T-helper 1 cell treated with Interleukin-12 subunit alpha and Interleukin-12 subunit beta and Interleukin-4 antibody, amounts not matched to agents 30 μg/mL and 1 μg/mL, for 36 hours (primary cell): ENCODE measurements around the gene WDR20.
"Not testable (repeated sequence)": the region's sequence is repeated elsewhere in the genome, so short reads cannot be mapped to it uniquely, and the experiment has no call there.

Source experiments
- H3K27ac Mint-ChIP-seq: one replicate; pipeline ENCODE4 v1.8.0; 2021; ENCODE audit warnings: mild to moderate bottlenecking, mixed read lengths
- H3K27me3 Mint-ChIP-seq: one replicate; pipeline ENCODE4 v1.8.0; 2021; ENCODE audit warnings: low read depth, mixed read lengths
- H3K36me3 Mint-ChIP-seq: one replicate; pipeline ENCODE4 v1.8.0; 2021; ENCODE audit warnings: low read depth, mixed read lengths
- H3K4me1 Mint-ChIP-seq: one replicate; pipeline ENCODE4 v1.8.0; 2021; ENCODE audit warnings: low read depth, mixed read lengths
- H3K4me3 Mint-ChIP-seq: one replicate; pipeline ENCODE4 v1.8.0; 2021; ENCODE audit warnings: mild to moderate bottlenecking, moderate library complexity, mixed read lengths
- H3K9me3 Mint-ChIP-seq: one replicate; pipeline ENCODE4 v1.8.0; 2021; ENCODE audit warnings: mixed read lengths

The WDR20 gene

DNA sequence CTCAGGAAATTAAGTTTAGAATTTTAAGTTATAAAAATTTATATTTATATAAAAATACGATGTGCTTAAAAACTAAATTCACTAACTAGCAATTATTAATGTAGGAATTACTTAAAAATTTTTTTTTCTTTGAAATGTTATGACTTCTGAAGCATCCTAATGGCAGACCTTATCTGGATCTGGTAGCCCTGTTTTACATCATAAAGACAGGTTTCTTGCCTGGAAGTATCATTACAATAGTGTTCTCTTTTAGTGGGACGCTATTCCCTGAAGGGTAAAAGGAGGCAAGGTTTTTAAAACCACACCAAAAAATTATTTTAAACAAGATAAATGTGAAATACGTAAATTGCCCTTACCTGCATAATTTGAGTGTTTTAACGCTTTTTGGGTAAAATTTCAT, 2.1 kb downstream of the WDR20 start:
- Mint-ChIP-seq H3K36me3 (peaks cover 11% of the 10 kb centered on the region), H3K27ac (no peak overlapping the region), H3K4me3 (no peak overlapping the region), H3K27me3 (no peaks in the 10 kb centered on the region), H3K4me1 (peaks cover 28% of the 10 kb centered on the region), H3K9me3 (no peaks in the 10 kb centered on the region)

DNA sequence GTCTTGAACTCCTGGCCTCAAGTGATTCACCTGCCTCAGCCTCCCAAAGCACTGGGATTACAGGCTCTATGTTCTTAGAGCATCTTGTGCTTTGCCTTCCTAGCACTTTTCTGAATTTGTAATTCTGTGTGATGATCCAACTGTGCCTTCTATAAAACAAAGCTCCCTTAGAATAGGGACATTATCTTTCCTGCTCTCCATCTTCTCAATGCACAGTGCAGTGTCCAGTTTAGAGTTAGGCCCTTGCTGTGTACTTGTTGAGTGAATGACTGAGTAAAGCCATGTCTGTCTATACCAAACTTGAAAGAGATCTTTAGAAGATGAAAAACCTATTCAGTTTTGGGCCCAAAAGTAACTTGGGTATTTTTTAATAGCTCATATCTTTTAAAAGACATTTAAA, 5.2 kb downstream of the WDR20 start:
- H3K4me3 Mint-ChIP-seq = no peak overlapping the region
- peaks cover 17% of the 10 kb centered on the region for H3K36me3 Mint-ChIP-seq
- H3K27ac Mint-ChIP-seq = no peak overlapping the region
- peaks cover 30% of the 10 kb centered on the region for H3K4me1 Mint-ChIP-seq
- H3K27me3 Mint-ChIP-seq = no peaks in the 10 kb centered on the region
- H3K9me3 Mint-ChIP-seq = no peaks in the 10 kb centered on the region

DNA sequence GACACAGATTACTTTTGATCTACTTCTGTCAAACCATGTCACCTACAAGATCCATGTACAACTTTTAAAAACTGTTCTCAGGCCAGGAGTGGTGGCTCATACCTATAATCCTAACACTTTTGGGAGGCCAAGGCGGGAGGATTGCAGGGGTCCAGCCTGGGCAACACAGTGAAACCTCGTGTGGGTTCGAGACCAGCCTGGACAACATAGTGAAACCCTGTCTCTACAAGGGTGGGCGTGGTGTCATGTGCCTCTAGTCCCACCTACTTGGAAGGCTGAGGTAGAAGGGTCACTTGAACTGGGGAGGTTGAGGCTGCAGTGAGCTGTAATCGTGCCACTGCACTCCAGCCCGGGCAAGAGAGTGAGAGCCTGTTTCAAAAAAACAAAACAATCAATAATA, 5.7 kb downstream of the WDR20 start:
- Mint-ChIP-seq H3K4me1 (peaks cover 29% of the 10 kb centered on the region), H3K4me3 (no peak overlapping the region), H3K36me3 (peaks cover 17% of the 10 kb centered on the region), H3K27ac (no peak overlapping the region), H3K27me3 (no peaks in the 10 kb centered on the region), H3K9me3 (no peaks in the 10 kb centered on the region)

DNA sequence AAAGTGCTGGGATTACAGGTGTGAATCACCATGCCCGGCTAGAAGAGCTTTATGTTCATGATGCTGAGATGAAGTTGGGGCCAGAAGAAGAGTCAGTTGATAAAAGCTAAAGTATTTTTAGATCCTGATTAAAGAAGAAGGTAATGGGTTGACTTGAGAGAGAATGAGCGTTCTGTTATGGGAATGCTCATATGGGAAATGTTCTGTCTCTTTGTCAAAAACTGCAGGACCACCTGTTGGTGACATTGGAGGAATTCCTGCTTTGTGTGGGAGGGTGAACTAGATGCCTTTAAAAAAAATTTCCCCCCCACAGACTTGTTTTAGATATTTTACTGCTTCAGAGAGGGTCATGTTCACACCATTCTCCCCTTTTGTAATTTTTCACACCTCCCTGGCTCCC, 6.7 kb downstream of the WDR20 start:
- H3K4me1 Mint-ChIP-seq = peaks cover 20% of the 10 kb centered on the region
- H3K27ac Mint-ChIP-seq = no peak overlapping the region
- H3K27me3 Mint-ChIP-seq = no peaks in the 10 kb centered on the region
- H3K36me3 Mint-ChIP-seq = peaks cover 20% of the 10 kb centered on the region
- H3K9me3 Mint-ChIP-seq = no peaks in the 10 kb centered on the region
- H3K4me3 Mint-ChIP-seq = no peak overlapping the region

DNA sequence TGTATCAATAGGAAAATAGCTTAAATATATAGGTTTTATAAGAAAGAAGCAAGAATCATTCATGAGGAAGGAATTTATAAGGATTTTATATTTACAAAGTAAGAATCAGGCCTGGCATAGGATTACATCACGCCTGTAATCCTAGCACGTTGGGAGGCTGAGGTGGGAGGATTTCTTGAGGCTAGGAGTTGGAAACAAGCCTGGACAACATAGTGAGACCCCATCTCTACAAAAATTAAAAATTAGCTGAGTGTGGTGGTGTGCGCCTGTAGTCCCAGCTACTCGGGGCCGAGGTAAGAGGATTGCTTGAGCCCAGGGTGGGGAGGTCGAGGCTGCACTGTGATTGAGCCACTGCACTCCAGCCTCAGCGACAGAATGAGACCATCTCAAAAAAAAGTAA, 10.4 kb downstream of the WDR20 start:
- no peak overlapping the region for H3K4me3 Mint-ChIP-seq
- no peak overlapping the region for H3K27ac Mint-ChIP-seq
- H3K36me3 Mint-ChIP-seq = peaks cover 35% of the 10 kb centered on the region
- peaks cover 22% of the 10 kb centered on the region for H3K4me1 Mint-ChIP-seq
- no peaks in the 10 kb centered on the region for H3K9me3 Mint-ChIP-seq
- no peaks in the 10 kb centered on the region for H3K27me3 Mint-ChIP-seq

DNA sequence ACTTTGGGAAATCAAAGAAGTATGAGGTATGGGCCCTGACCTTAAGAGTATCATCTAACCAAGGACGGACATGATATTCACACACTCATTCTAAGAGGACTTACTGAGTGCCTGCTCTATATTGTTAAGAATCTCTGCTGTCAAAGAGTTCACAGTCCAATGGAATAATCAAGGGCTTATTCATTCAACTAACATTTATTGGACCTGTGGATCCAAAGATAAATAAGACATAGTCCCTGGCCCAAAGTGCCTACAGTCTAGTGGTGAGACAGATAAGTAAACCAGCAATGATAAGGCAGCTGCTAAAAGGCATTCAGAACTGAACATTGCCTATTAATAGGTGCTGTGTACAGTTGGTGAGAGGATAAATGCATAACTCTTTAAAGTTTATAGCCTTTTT, 11.0 kb downstream of the WDR20 start:
- Mint-ChIP-seq H3K9me3 (no peaks in the 10 kb centered on the region), H3K27ac (no peak overlapping the region), H3K36me3 (peaks cover 34% of the 10 kb centered on the region), H3K27me3 (no peaks in the 10 kb centered on the region), H3K4me3 (no peak overlapping the region), H3K4me1 (peaks cover 20% of the 10 kb centered on the region)

DNA sequence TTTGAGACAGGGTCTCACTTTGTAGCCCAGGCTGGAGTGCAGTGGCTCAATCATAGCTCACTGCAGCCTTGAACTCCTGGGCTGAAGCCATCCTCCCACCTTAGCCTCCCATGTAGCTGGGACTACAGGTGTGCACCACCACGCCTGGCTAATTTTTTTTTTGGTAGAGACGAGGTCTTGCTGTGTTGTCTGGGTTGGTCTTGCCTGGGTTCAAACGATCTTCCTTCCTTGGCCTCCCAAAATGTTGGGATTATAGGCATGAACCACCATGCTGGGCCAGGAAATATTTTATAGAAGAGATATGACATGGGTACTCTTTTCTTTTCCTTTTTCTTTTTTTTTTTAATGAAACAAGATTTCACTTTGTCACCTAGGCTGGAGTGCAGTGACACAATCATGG, 11.7 kb downstream of the WDR20 start:
- not testable (repeated sequence) for H3K27me3 Mint-ChIP-seq
- H3K36me3 Mint-ChIP-seq = peaks cover 31% of the 10 kb centered on the region

DNA sequence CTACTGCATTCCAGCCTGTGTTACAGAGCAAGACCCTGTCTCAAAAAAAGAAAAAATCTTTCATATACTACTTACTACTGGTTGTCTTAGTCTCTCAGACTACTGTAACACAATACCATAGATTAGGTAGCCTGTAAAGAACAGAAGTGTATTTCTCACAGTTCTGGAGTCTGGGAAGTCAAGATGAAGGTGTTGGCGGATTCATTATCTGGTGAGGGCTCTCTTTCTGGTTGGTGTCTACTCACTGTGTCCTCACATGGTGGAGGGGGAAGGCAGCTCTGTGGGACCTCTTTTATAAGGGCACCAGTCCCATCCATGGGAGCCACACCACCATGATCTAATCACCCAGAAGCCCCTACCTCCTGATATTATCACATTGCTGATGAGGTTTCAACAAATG, 14.4 kb downstream of the WDR20 start:
- peaks cover 7% of the 10 kb centered on the region for H3K4me1 Mint-ChIP-seq
- H3K36me3 Mint-ChIP-seq = peaks cover 23% of the 10 kb centered on the region

More for the DNA sequence above, 11.7 kb downstream of the WDR20 start:
- not testable (repeated sequence) for H3K9me3 Mint-ChIP-seq, H3K4me3 Mint-ChIP-seq, H3K27ac Mint-ChIP-seq
- H3K4me1 Mint-ChIP-seq = peaks cover 18% of the 10 kb centered on the region

DNA sequence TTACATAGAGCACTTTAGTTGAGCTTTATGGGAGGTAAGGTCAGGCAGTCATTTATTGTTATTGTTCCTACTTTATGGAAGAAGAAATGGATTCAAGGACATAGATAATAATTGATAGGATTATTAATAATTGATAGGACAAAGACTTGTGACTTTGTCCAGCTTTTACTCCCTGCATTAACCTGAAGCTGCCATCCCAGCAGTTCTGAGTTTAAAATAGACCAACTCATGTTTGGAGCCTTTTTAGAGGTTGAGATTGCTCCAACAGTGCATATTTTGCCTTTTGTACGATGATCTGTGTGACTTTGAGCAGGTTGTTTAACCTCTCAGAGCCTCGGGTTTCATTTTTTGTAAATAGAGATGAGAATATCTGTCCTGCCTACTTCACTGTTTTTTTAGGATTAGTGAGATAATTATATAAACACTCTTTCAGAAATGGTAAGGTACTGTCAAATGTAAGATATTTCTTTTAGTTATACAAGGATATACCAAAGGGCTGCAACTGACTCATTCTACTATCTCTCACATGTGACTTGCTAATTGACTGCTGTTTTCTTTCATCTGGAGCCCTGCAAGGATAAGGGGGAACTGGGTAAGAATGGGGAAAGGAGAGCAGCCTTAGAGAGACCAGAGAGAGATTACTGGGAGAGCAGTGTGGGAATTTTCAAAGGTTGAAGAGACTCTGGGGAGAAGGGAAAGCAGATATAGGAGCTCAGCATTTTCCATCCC, 15.3 kb downstream of the WDR20 start:
- H3K27ac Mint-ChIP-seq = no peak overlapping the region
- H3K4me1 Mint-ChIP-seq = peaks cover 7% of the 10 kb centered on the region
- no peak overlapping the region for H3K4me3 Mint-ChIP-seq
- no peaks in the 10 kb centered on the region for H3K9me3 Mint-ChIP-seq
- peaks cover 22% of the 10 kb centered on the region for H3K36me3 Mint-ChIP-seq
- H3K27me3 Mint-ChIP-seq = no peaks in the 10 kb centered on the region

More for the DNA sequence above, 14.4 kb downstream of the WDR20 start:
- Mint-ChIP-seq H3K4me3 (no peak overlapping the region), H3K27ac (no peak overlapping the region), H3K9me3 (no peaks in the 10 kb centered on the region), H3K27me3 (no peaks in the 10 kb centered on the region)

DNA sequence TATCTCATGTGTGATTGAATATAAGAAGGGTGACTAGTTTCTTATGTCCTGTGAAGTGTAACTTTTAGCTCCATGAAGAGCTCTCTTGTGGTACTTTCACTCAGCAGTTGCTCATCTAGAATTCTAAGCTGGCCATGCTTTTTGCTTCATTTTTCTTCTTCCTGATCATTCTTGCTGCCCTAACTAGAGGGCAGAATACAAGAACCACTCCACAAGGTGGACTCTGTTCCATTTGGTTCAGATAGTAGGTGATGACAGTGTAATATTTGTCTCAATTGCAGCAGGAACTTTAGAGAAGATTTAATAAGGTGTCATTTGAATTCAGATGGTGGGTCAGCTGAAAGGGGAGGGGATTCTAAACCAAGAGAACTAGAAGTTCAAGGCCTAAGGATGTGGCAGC, 17.6 kb downstream of the WDR20 start:
- H3K4me3 Mint-ChIP-seq = no peak overlapping the region
- H3K4me1 Mint-ChIP-seq = peaks cover 7% of the 10 kb centered on the region
- peaks cover 11% of the 10 kb centered on the region for H3K36me3 Mint-ChIP-seq
- no peaks in the 10 kb centered on the region for H3K9me3 Mint-ChIP-seq
- H3K27me3 Mint-ChIP-seq = no peaks in the 10 kb centered on the region
- no peak overlapping the region for H3K27ac Mint-ChIP-seq

DNA sequence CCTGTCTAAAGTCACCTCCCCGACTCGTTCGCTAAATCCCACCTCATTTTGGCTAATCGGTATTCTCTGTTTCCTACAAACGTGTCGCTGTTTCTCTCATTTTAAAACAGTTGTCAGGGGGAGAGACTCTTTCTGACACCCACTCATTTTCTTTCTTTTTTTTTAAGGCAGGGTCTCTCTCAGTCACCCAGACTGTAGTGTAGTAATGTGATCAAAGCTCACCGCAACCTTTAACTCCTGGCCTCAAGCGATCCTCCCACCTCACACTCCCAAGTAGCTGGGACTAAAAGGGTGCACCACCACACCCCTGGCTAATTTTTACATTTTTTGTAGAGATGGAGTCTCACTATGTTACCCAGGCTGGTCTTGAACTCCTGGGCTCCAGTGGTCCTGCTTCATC, 19.1 kb downstream of the WDR20 start:
- Mint-ChIP-seq H3K4me1 (peaks cover 8% of the 10 kb centered on the region), H3K4me3 (no peak overlapping the region), H3K9me3 (no peaks in the 10 kb centered on the region), H3K36me3 (peaks cover 3% of the 10 kb centered on the region), H3K27me3 (no peaks in the 10 kb centered on the region), H3K27ac (no peak overlapping the region)

DNA sequence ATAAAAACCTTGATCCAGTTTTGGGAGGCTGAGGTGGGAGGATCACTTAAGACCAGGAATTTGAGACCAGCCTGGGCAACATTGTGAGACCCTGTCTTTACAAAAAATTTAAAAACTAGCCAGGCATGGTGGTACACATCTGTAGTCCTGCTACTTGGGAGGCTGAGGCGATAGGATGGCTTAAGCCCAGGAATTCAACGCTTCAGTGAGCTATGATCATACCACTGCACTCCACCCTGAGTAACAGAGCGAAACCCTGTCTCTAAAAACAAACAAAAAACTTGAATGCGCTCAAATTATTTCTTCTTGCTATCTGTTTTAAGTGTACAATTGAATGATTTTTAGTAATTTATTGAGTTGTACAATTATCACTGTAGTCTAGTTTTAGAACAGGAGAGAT, 20.1 kb downstream of the WDR20 start:
- Mint-ChIP-seq H3K27ac (no peak overlapping the region), H3K27me3 (no peaks in the 10 kb centered on the region), H3K9me3 (no peaks in the 10 kb centered on the region), H3K36me3 (peaks cover 11% of the 10 kb centered on the region), H3K4me3 (no peak overlapping the region), H3K4me1 (peaks cover 17% of the 10 kb centered on the region)

DNA sequence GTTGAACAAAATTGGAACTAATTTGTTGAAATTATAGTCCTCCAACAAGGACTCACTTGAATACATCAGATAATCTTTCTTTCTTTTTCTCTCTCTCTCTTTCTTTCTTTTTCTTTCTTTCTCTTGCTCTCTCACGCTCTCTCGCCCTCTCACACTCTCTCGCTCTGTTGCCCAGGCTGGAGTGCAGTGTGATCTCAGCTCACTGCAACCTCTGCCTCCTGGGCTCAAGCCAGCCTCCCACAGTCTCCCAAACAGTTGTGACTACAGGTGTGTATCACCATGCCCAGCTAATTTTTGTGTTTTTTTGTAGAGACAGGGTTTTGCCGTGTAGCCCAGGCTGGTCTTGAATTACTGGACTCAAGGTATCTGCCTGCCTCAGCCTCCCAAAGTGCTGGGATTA, 22.8 kb downstream of the WDR20 start:
- Mint-ChIP-seq H3K4me3 (no peak overlapping the region), H3K27ac (no peak overlapping the region), H3K4me1 (peaks cover 22% of the 10 kb centered on the region), H3K36me3 (peaks cover 11% of the 10 kb centered on the region), H3K27me3 (no peaks in the 10 kb centered on the region), H3K9me3 (no peaks in the 10 kb centered on the region)

DNA sequence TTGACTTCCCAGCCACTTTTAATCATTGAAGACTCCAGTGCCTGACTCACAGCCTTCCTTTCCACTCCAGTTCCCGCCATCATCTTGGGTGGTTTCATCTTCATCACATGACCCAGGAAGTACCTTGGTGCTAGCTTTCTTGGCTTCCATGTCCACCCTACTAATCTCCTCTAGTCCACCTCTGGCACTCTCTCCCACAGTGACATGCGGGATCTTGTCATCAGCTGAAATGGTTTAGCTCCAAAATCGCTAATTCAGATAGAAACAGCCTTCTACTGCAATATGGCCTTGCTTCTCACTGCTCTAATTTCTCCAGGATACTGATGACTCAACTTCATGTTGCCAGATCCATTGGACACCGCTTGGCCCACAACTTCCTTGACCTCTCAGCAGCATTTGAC, 24.5 kb downstream of the WDR20 start:
- Mint-ChIP-seq H3K4me1 (peaks cover 22% of the 10 kb centered on the region), H3K27me3 (no peaks in the 10 kb centered on the region), H3K9me3 (no peaks in the 10 kb centered on the region), H3K27ac (no peak overlapping the region), H3K36me3 (peaks cover 13% of the 10 kb centered on the region), H3K4me3 (no peak overlapping the region)

DNA sequence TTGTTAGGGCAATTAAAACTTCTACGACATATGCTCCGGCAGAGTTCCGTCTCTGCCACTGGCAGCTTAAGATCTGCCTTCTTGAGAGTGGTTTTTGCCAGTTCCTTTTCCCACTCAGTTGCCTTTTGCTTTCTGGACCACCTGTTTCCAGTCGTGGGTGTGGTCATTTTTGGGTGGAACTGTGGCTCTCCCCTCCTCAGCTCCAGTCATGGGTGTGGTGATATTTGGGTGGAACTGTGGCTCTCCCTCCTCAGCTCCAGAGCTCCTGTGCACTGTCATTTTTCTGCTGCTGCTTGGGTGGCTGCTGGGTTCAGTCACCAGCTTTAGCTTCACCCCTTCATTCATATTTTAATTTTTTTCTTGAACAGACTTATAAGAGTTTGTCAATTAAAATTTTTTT, 25.3 kb downstream of the WDR20 start:
- Mint-ChIP-seq H3K27ac (no peak overlapping the region), H3K36me3 (peaks cover 13% of the 10 kb centered on the region), H3K9me3 (no peaks in the 10 kb centered on the region), H3K4me3 (no peak overlapping the region), H3K27me3 (no peaks in the 10 kb centered on the region), H3K4me1 (peaks cover 22% of the 10 kb centered on the region)

DNA sequence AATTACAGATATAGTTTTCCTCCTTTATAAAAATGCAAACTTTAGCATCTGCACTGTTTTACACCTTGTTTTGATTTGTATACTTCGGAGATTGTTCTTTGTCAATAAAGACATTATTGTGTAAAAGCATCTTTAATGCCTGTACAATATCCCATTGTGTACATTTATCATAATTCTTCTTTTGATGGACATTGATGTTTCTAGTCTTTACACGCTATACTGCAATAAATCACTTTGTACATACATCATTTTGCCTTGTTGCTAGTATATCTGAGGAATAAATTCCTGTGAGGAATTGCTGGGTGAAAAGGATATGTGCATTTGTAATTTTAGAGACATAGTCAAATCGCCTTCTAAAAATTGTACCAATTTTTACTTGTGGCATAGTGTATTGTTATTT, 30.4 kb downstream of the WDR20 start:
- Mint-ChIP-seq H3K36me3 (peaks cover 4% of the 10 kb centered on the region), H3K4me1 (peaks cover 7% of the 10 kb centered on the region), H3K9me3 (no peaks in the 10 kb centered on the region), H3K27ac (no peak overlapping the region), H3K4me3 (no peak overlapping the region), H3K27me3 (no peaks in the 10 kb centered on the region)
